ENCODE data around the gene PLXNB2.

Gene PLXNB2

DNA sequence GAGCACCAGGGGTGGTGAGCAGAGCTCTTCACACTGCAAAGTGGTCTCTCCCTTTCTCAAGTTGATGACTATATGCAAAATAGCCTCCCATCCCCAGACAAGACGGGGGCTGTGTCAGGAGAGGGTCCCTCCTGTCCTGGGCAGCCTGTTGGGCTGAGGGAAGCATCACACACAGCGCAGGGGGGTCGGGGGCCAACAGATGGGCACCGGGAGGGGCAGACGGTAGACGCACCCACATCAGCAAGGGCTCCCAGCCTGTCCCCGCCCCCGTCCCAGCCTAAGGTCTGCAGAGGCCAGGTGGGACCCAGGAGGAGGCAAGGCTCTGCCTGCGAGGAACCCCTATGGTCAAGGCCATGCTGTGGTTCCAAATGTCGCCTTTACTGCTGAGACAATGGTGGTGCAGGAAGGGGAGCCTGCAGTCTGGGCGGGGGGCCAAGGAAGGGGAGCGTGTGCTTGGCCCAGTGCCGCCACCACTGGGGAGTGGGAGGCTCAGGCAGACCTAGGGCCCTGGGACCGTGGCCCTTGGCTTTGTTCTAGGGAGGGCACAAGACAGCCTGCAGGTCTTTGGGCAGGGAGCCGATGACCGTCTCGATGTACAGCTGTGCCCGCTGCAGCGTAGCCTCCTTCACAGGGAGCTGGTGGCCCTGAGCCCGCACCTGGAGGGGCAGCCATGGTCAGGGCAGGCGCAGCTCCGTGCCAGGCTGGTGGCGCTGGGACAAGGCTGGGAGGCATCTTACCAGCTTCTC lies 4.3 kb upstream of the PLXNB2 start:
- POLR2A ChIA-PET: no interaction called here
- CTCF ChIA-PET: no interaction called here
- DNase-seq (ENCODE audit: extremely low spot score): no peak
- TF ChIP-seq ELF4 (IDR thresholded peaks at IDR 0.05) (no peak), L3MBTL2 (conservative IDR thresholded peaks at IDR 0.05) (no peak), HDGF (IDR thresholded peaks at IDR 0.05; ENCODE audit: borderline replicate concordance) (no peak), FOXM1 (IDR thresholded peaks at IDR 0.05; ENCODE audit: borderline replicate concordance) (no peak), FOXK2 (IDR thresholded peaks at IDR 0.05) (no peak), SUZ12 (IDR thresholded peaks at IDR 0.05) (no peak), BHLHE40 (IDR thresholded peaks at IDR 0.05; ENCODE audit: borderline replicate concordance) (no peak), TARDBP (IDR thresholded peaks at IDR 0.05) (no peak), ZNF384 (IDR thresholded peaks at IDR 0.05) (no peak), FOXA1 (IDR thresholded peaks at IDR 0.05) (no peak), ARNT (IDR thresholded peaks at IDR 0.05) (no peak), LEF1 (IDR thresholded peaks at IDR 0.05; ENCODE audit: borderline replicate concordance) (no peak), NFRKB (IDR thresholded peaks at IDR 0.05) (no peak), SP1 (IDR thresholded peaks at IDR 0.05) (no peak), CTBP1 (IDR thresholded peaks at IDR 0.05; ENCODE audit: borderline replicate concordance) (no peak)
- TF ChIP-seq, protein P1, sequence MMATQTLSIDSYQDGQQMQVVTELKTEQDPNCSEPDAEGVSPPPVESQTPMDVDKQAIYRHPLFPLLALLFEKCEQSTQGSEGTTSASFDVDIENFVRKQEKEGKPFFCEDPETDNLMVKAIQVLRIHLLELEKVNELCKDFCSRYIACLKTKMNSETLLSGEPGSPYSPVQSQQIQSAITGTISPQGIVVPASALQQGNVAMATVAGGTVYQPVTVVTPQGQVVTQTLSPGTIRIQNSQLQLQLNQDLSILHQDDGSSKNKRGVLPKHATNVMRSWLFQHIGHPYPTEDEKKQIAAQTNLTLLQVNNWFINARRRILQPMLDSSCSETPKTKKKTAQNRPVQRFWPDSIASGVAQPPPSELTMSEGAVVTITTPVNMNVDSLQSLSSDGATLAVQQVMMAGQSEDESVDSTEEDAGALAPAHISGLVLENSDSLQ (IDR thresholded peaks at IDR 0.05): no peak

- ChIA-PET POLR2A (no interaction called here), CTCF (no interaction called here)
- TF ChIP-seq FOXM1 (IDR thresholded peaks at IDR 0.05; ENCODE audit: borderline replicate concordance): no peak
- TF ChIP-seq CTBP1 (IDR thresholded peaks at IDR 0.05; ENCODE audit: borderline replicate concordance): no peak
- no peak for TF ChIP-seq NFRKB (IDR thresholded peaks at IDR 0.05)
- TF ChIP-seq ZNF384 (IDR thresholded peaks at IDR 0.05): no peak
- TF ChIP-seq SUZ12 (IDR thresholded peaks at IDR 0.05): no peak
- no peak for TF ChIP-seq ELF4 (IDR thresholded peaks at IDR 0.05)
- no peak for TF ChIP-seq TARDBP (IDR thresholded peaks at IDR 0.05)
- TF ChIP-seq FOXK2 (IDR thresholded peaks at IDR 0.05): no peak
- TF ChIP-seq, protein P1 (IDR thresholded peaks at IDR 0.05): no peak
- no peak for TF ChIP-seq LEF1 (IDR thresholded peaks at IDR 0.05; ENCODE audit: borderline replicate concordance)
- DNase-seq (ENCODE audit: extremely low spot score): no peak
These were observed 3.6 kb upstream of the PLXNB2 start for GRCh38 chr22:50310949-50311444.

DNA sequence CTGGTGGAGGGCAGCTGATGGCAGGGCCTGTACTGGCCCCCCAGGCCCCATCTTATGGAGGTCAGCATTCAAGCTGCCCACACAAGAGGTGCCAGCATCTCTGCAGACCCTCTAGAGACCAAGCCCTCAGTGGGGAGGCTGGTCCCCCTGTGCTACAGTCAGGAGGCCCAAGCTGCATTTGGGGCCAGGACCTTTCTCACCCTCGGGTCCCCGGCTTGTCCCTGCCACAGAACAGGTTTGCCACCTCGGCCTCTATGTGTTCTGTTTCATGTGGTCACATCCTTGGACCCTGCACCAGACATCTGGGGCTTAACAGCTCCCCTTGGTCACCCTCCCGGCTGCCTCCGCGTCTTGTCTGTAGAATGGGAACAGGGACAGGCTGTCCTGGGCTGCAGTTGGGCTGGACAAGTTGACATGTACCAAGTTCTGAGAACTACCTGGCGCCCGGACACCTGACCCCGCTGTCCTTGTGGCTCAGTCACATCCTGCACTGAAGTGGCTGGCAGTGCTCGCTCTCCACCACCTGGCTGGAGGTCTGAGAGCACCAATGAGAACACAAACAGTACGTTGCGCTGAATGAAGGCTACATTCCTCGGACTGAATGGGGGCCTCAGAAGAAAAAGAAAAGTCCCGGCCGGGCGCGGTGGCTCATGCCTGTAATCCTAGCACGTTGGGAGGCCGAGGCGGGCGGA lies 2.7 kb upstream of the PLXNB2 start:
- CTCF ChIA-PET: no interaction called here
- TF ChIP-seq SP1 (IDR thresholded peaks at IDR 0.05) (no peak), ARNT (IDR thresholded peaks at IDR 0.05) (no peak), BHLHE40 (IDR thresholded peaks at IDR 0.05; ENCODE audit: borderline replicate concordance) (no peak), ELF4 (IDR thresholded peaks at IDR 0.05) (no peak), CTBP1 (IDR thresholded peaks at IDR 0.05; ENCODE audit: borderline replicate concordance) (no peak), ZNF384 (IDR thresholded peaks at IDR 0.05) (no peak), FOXM1 (IDR thresholded peaks at IDR 0.05; ENCODE audit: borderline replicate concordance) (no peak), FOXA1 (IDR thresholded peaks at IDR 0.05) (no peak), LEF1 (IDR thresholded peaks at IDR 0.05; ENCODE audit: borderline replicate concordance) (no peak), HDGF (IDR thresholded peaks at IDR 0.05; ENCODE audit: borderline replicate concordance) (no peak), SUZ12 (IDR thresholded peaks at IDR 0.05) (no peak), TARDBP (IDR thresholded peaks at IDR 0.05) (no peak)
- TF ChIP-seq, protein P1 (IDR thresholded peaks at IDR 0.05): no peak
- no peak for DNase-seq (ENCODE audit: extremely low spot score)
- POLR2A ChIA-PET: interaction anchor here (1.0 kb wide), 1 partner anchor 15 kb away, joined by 3 read pairs; no protein-coding TSS in a partner anchor

DNA sequence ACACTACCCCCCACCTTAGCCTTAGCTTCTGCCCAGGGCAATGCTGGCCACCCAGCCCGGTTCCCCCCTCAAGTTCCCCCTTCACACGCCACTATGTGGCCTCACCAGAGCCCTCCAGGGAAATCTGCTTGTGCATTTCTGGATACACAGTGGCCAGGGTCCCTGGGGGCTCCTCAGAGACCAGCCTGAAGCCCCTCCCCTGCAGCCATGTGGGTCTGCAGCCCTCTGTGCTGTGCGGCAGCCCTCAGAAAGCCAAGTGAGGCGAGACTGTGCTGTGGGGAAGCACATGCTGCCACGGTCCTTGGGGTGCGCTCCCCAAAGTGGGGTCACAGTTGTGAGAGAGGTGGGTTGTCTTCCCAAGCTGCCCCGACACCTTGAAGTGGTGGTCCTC lies 2.1 kb upstream of the PLXNB2 start:
- TF ChIP-seq, protein P1 (IDR thresholded peaks at IDR 0.05): no peak
- TF ChIP-seq NFRKB (IDR thresholded peaks at IDR 0.05): no peak
- no peak for TF ChIP-seq ARNT (IDR thresholded peaks at IDR 0.05)
- no peak for TF ChIP-seq ZNF384 (IDR thresholded peaks at IDR 0.05)
- no peak for TF ChIP-seq BHLHE40 (IDR thresholded peaks at IDR 0.05; ENCODE audit: borderline replicate concordance)
- no peak for TF ChIP-seq LEF1 (IDR thresholded peaks at IDR 0.05; ENCODE audit: borderline replicate concordance)
- no peak for TF ChIP-seq FOXA1 (IDR thresholded peaks at IDR 0.05)
- TF ChIP-seq ELF4 (IDR thresholded peaks at IDR 0.05): no peak
- no peak for TF ChIP-seq CTBP1 (IDR thresholded peaks at IDR 0.05; ENCODE audit: borderline replicate concordance)
- TF ChIP-seq SUZ12 (IDR thresholded peaks at IDR 0.05): no peak
- TF ChIP-seq FOXM1 (IDR thresholded peaks at IDR 0.05; ENCODE audit: borderline replicate concordance): no peak
- no peak for TF ChIP-seq FOXK2 (IDR thresholded peaks at IDR 0.05)
- TF ChIP-seq TARDBP (IDR thresholded peaks at IDR 0.05): no peak
- TF ChIP-seq L3MBTL2 (conservative IDR thresholded peaks at IDR 0.05): no peak
- no peak for TF ChIP-seq SP1 (IDR thresholded peaks at IDR 0.05)
- TF ChIP-seq HDGF (IDR thresholded peaks at IDR 0.05; ENCODE audit: borderline replicate concordance): no peak
- ChIA-PET POLR2A (interaction anchor here (1.0 kb wide), 1 partner anchor 16 kb away, joined by 3 read pairs; no protein-coding TSS in a partner anchor), CTCF (no interaction called here)
- no peak for DNase-seq (ENCODE audit: extremely low spot score)
